Endothelial cell of umbilical vein (primary cell): ENCODE results near the gene LAMP5. TPM values are rescaled to one million over a fixed set of nuclear protein-coding genes. Genes with fewer than 3 reads are reported as not detected.

Experiments
- BruUV-seq: library from RNA; stranded (reverse); fragments of 400-500 nt; replicated peaks from 2 replicates; lab custom pipeline; 2021; lab: Mats Ljungman, UMichigan
- CTCF ChIA-PET: fragments of 300-600, 350-600 bp; sonication (Branson Sonifier 250); formaldehyde crosslinking; loops from one replicate; lab custom pipeline; 2021; ENCODE audit warnings: antibody characterized with exemption, inconsistent platforms; lab: Charles Lee
- POLR2A ChIA-PET: fragments of 300-600, 350-600 bp; sonication (Branson Sonifier 250); formaldehyde crosslinking; loops from one replicate; lab custom pipeline; 2021; ENCODE audit warnings: antibody characterized with exemption, inconsistent platforms; lab: Charles Lee
- DNase-seq: peaks from one replicate; pipeline ENCODE4 v3.0.0-alpha.2; 2011; ENCODE audit warnings: low read depth, low spot score
- FAIRE-seq: peaks from 2 replicates; lab custom pipeline; 2011; peaks lifted over from hg19 to GRCh38; lab: Jason Lieb, UNC
- H2AFZ ChIP-seq: 2 replicates; pipeline ENCODE4 v1.6.0; 2012; ENCODE audit warnings: low read depth, low read length, control low read depth, inconsistent platforms
- H3K27ac ChIP-seq: 2 replicates; pipeline ENCODE4 v1.5.1; 2011; ENCODE audit warnings: low read depth, mild to moderate bottlenecking, control low read depth, low read length, moderate library complexity; ENCODE audit not compliant: insufficient read depth
- H3K27me3 ChIP-seq, 2 experiments: 2 replicates each; pipeline versions ENCODE4 v1.6.0 to v1.6.1; 2011; ENCODE audit warnings: low read length in 2 of 2, mixed read lengths in 1 of 2; ENCODE audit not compliant: control insufficient read depth in 2 of 2, insufficient read depth in 2 of 2
- H3K36me3 ChIP-seq, 2 experiments: 2 replicates in 1 of 2; 3 replicates in 1 of 2; pipeline ENCODE4 v1.5.1; 2011; ENCODE audit warnings: low read length in 2 of 2, mild to moderate bottlenecking in 1 of 2, moderate library complexity in 1 of 2; ENCODE audit not compliant: control insufficient read depth in 2 of 2, insufficient read depth in 2 of 2; ENCODE audit errors: extremely low read depth in 1 of 2
- H3K4me1 ChIP-seq: 3 replicates; pipeline ENCODE4 v1.5.1; 2011; ENCODE audit warnings: mild to moderate bottlenecking, low read length; ENCODE audit not compliant: control insufficient read depth, insufficient read depth; ENCODE audit errors: extremely low read depth
- H3K4me2 ChIP-seq: 2 replicates; pipeline ENCODE4 v1.6.1; 2011; ENCODE audit warnings: low read length, control low read depth, mixed read lengths; ENCODE audit not compliant: insufficient read depth
- H3K4me3 ChIP-seq, 3 experiments: fragments of 200-600 bp in 1 of 3; sonication (generic), shearing (Covaris generic) in 1 of 3; replicated peaks in 1 of 3; 2 replicates each; pipeline ENCODE4 v1.5.1; 2011 to 2016; ENCODE audit warnings: control low read depth in 3 of 3, low read length in 3 of 3, mild to moderate bottlenecking in 2 of 3, inconsistent platforms in 1 of 3, low read depth in 1 of 3, moderate library complexity in 1 of 3; ENCODE audit not compliant: insufficient read depth in 1 of 3
- H3K79me2 ChIP-seq: 2 replicates; pipeline ENCODE4 v1.6.0; 2012; ENCODE audit warnings: low read length, inconsistent platforms; ENCODE audit not compliant: control insufficient read depth, insufficient read depth
- H3K9ac ChIP-seq: replicated peaks from 2 replicates; pipeline ENCODE3; 2011; ENCODE audit warnings: low read length, control low read depth; ENCODE audit not compliant: insufficient read depth; ENCODE audit errors: extremely low read depth
- H3K9me1 ChIP-seq: replicated peaks from 3 replicates; pipeline ENCODE4 v1.6.0; 2011; ENCODE audit warnings: mild to moderate bottlenecking, low read length; ENCODE audit not compliant: control insufficient read depth, insufficient read depth; ENCODE audit errors: extremely low read depth
- H3K9me3 ChIP-seq: replicated peaks from 2 replicates; pipeline ENCODE4 v1.5.1; 2012; ENCODE audit warnings: low read length, inconsistent platforms; ENCODE audit not compliant: control insufficient read depth, insufficient read depth
- H4K20me1 ChIP-seq: replicated peaks from 2 replicates; pipeline ENCODE3; 2011; ENCODE audit warnings: mild to moderate bottlenecking, low read length; ENCODE audit not compliant: control insufficient read depth, insufficient read depth; ENCODE audit errors: extremely low read depth
- CTCF ChIP-seq, 2 donors: IDR thresholded peaks; 1 replicate in 1 of 2; 2 replicates in 1 of 2; pipeline ENCODE4 v1.5.1; 2011; ENCODE audit warnings: low read length in 2 of 2, mild to moderate bottlenecking in 2 of 2, moderate library complexity in 2 of 2, control low read depth in 1 of 2, inconsistent platforms in 1 of 2, low read depth in 1 of 2; ENCODE audit not compliant: insufficient read depth in 1 of 2; ENCODE audit errors: extremely low read depth in 1 of 2
- EZH2 ChIP-seq: IDR thresholded peaks from 2 replicates; pipeline ENCODE4 v1.6.1; 2012; ENCODE audit warnings: borderline replicate concordance, low read depth, mild to moderate bottlenecking, moderate library complexity, low read length, inconsistent platforms; ENCODE audit not compliant: severe bottlenecking
- FOS ChIP-seq: IDR thresholded peaks from 2 replicates; pipeline ENCODE4 v1.6.1; 2011; ENCODE audit warnings: mild to moderate bottlenecking, low read length, moderate library complexity, borderline replicate concordance; ENCODE audit not compliant: insufficient read depth
- GATA2 ChIP-seq: IDR thresholded peaks from 2 replicates; pipeline ENCODE4 v1.7.0; 2011; ENCODE audit warnings: low read depth, mild to moderate bottlenecking, moderate library complexity, mixed read lengths, low read length; ENCODE audit not compliant: insufficient read length, insufficient read depth
- JUN ChIP-seq: IDR thresholded peaks from 2 replicates; pipeline ENCODE4 v1.6.1; 2011; ENCODE audit warnings: borderline replicate concordance, low read depth; ENCODE audit not compliant: insufficient read length, insufficient read depth
- MAX ChIP-seq: IDR thresholded peaks from 2 replicates; pipeline ENCODE4 v1.6.1; 2011; ENCODE audit not compliant: insufficient read depth, insufficient read length
- MYC ChIP-seq: IDR thresholded peaks from one replicate; pipeline ENCODE4 v1.6.1; 2011; ENCODE audit warnings: mild to moderate bottlenecking, low read depth, low read length
- POLR2AphosphoS5 ChIP-seq: IDR thresholded peaks from 2 replicates; pipeline ENCODE4 v1.6.1; 2012; ENCODE audit warnings: low read depth, mild to moderate bottlenecking, control low read depth, low read length, moderate library complexity; ENCODE audit not compliant: insufficient read depth
- dilution Hi-C: fragments of 300-500 bp; cut with MboI; formaldehyde crosslinking; loops from one replicate; pipeline ENCODE4 v1.15.0; 2019; ENCODE audit warnings: low sequenced_read_pairs; ENCODE audit not compliant: extremely low pct_ligation_motif_present
- intact Hi-C: fragments of 100-400 bp; cut with micrococcal nuclease; formaldehyde crosslinking; loops from one replicate; pipeline ENCODE4 v1.10.0; 2022
- polyA plus RNA-seq, 4 experiments: library from polyadenylated mRNA; depleted of rRNA in 3 of 4; stranded (reverse) in 3 of 4; unstranded in 1 of 4; fragments of >200 nt; gene quantifications; 2 replicates each; pipeline versions ENCODE4 v1.2.1 to v1.2.3, GENCODE V29; 2011 to 2012; ENCODE audit warnings: missing spikeins in 1 of 4
- total RNA-seq: library from RNA; stranded (reverse); gene quantifications from 2 replicates; pipeline ENCODE4 v1.2.3, GENCODE V29; 2021

LAMP5 gene
- total and polyA plus RNA-seq, 2 donors (not counting 3 experiments of a cell fraction or from before 2014, with no cell fraction given) = not detected

GRCh38 chr20:9508696-9509178, 5.7 kb upstream of the LAMP5 start:
- CTCF ChIA-PET = no interaction called here
- no peak for TF ChIP-seq JUN
- TF ChIP-seq CTCF (IDR thresholded peaks at IDR 0.05; ENCODE audit: extremely low read depth in 1 of 2, insufficient read depth in 1 of 2, low read depth in 1 of 2, low read length in 2 of 2) = no peak
- no peak for TF ChIP-seq GATA2
- TF ChIP-seq FOS = no peak
- no peak for TF ChIP-seq MYC
- TF ChIP-seq MAX = no peak
- TF ChIP-seq EZH2 = peak; percentile 27
- no peak for TF ChIP-seq POLR2AphosphoS5

More at GRCh38 chr20:9508696-9509178, 5.7 kb upstream of the LAMP5 start:
- POLR2A ChIA-PET = no interaction called here
- no peak overlapping the region for H3K4me2 ChIP-seq
- H3K27me3 ChIP-seq = peaks cover 59 to 90% of the 10 kb centered on the region in 2 experiments
- no peak overlapping the region for H3K27ac ChIP-seq
- no peaks in the 10 kb centered on the region for H3K79me2 ChIP-seq
- FAIRE-seq (no peak), DNase-seq (no peak)
- no peaks in the 10 kb centered on the region for H3K4me1 ChIP-seq
- H4K20me1 ChIP-seq = no peaks in the 10 kb centered on the region
- BruUV-seq = no TSS peak
- H3K36me3 ChIP-seq = no peaks in the 10 kb centered on the region
- no peak overlapping the region for H3K9ac ChIP-seq
- no peak overlapping the region for H2AFZ ChIP-seq
- H3K9me3 ChIP-seq = no peaks in the 10 kb centered on the region
- intact Hi-C loops (no loop called here), dilution Hi-C loops (no loop called here)
- no peak overlapping the region for H3K4me3 ChIP-seq
- no peaks in the 10 kb centered on the region for H3K9me1 ChIP-seq
